GM19043 (cell line): ENCODE results near the gene FAM163B.

ENCODE experiments used
- ATAC-seq: cut with Tn5 transposase; IDR thresholded peaks from one replicate; pipeline ENCODE4 v1.9.1; 2021; ENCODE audit warnings: low read depth; ENCODE audit not compliant: unreplicated experiment

FAM163B gene

DNA sequence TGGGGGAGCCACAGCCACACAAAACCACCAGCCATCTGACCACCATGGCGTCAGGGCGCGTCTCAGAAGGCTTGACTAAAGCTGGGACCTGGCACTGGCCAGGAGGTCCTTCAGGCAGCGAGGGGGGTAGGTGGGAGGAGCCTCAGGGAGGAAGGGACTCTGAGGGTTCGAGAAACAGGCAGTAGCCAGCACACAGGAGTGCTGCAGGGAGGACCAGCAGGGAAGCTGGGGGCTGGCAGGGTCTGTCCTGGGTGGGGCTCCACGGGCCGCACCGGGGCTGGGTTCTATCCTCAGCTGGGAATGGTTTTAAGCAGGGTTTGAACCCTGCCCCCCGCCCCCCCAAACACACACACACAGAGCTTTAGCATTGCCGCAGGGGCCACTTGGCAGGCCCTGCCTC, 7.4 kb downstream of the FAM163B start:
- ATAC-seq = no peak

DNA sequence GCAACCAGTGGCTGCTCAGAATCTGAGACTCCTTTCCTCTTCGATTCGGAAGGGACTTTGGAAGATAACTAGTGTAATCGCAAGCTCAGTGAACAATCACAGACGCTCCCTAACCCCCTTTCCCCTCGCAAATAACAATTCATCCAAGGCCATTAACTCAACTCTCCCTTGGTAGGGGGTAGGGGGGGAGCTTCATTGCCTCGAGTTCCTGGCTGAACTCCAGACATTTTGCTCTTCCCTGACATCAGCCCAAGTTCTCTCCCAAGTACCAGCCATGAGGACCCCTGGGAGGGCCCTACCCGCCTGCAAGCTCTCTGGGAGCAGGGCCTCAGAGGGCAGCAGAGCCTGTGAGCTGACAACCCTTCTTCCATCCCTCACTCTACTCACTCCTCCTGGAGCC, 8.4 kb downstream of the FAM163B start:
- ATAC-seq = no peak

DNA sequence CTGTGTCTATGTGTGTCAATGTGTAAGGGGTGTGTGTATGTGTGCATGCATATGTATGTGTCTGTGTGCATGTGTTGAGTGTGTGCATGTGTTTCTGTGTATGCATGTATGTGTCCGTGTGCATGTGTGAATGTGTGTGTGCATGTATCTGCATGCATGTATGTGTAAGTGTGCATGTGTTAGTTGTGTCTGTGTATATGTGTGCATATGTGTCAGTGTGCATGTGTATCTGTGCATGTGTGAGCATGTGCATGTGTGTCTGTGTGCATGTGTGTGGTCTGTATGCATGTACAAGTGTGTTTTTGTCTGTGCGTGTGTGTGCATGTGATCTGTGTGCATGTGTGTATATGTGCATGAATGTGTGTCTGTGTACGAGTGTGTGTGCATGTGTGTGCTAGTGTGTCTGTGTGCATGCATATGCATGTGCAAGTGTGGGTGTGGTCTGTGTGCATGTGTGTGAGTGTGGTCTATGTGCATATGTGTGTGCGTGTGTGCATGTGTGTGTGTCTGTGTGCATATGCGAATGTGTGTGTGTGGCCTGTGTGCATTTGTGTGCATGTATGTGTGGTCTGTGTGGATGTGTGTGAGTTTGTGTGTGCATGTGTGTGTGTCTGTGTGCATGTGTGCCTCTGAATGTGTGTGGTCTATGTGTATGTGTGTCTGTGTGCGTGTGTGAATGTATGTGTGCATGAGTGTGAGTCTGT, 9.6 kb downstream of the FAM163B start:
- no peak for ATAC-seq

DNA sequence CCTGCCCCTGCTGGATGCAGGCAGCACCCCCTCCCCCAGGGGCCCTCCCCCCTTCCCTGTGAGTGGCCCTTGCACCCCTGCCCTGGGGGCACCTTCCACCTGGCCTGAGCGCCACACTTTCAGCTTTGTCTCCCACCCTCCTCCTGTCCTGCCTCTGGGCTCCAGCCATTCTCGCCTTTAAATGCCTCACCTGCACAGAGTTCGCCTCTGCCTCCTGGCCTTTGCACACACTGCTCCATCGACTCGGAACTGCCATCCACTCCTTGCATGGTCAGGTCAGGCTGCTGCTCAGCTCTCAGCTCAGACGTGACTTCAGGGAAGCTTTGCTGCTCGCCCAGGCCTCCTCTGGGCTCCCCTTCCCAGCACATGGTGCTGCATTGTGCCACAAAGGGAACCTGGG, 10.2 kb downstream of the FAM163B start:
- no peak for ATAC-seq

DNA sequence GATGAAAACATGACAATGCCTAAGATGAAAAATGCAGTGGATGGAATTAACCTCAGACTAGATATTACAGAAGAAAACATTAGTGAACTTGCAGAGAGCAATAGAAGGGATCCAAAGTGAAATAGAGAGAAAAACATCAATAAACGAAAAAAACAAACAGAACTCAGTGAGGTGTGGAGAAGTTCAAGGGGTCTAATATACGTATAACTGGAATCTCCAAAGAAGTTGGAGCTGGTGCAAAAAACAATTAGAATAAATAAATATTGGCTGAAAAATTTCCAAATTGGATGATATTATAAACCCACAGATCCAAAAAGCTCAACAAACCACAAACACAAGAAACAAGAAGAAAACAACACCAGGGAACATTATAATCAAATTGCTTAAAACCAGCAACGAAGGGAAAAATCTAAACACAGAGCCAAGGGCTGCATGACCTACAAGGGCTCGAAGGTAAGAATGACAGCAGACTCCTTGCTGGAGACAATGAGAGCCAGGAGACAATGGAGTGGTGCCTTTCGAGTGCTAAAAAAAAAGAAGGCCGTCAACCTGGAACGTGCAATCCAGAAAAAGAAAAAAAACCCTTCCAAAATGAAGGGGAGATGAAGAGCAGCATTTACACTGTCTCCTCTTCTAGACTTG, 11.8 kb downstream of the FAM163B start:
- ATAC-seq = no peak

DNA sequence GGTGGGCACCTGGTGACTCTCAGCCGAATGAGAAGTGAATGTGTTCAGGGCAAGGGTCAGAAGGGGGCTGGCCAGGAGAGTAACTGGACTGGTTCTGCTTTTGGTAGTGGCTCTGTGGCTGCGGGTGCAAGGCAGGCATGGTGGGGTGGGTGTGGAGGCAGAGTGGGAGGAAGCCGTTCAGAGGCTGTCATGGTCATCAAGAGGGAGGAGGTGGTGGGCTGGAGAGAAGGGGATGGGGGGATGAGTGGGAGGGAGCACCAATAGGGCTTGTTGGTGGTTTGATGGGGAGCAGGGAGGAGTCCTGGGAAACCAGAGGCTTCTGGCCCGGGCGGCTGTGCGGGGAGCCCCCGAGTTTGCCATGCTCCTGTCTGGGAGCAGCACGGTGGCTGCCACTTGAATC, 13.3 kb downstream of the FAM163B start:
- ATAC-seq = no peak

DNA sequence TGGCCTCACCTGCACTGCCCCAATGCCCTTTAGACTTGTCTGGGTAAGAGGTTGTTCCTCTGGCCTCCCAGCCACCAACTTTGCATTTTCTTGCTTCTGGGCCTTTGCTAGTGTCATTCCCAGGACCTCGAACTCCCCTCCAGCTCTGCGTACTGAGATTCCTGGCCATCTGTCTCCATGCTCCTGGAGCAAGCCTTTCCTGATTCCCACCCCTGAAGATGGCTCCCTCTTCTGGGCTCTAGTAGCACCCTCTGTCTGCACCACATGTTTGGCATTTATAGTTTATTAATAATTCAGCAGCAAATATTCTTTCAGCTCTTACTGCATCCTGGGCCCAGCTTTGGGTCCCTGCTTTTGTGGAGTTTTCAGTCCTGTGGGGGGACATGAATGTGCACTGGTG, 14.9 kb downstream of the FAM163B start:
- no peak for ATAC-seq

DNA sequence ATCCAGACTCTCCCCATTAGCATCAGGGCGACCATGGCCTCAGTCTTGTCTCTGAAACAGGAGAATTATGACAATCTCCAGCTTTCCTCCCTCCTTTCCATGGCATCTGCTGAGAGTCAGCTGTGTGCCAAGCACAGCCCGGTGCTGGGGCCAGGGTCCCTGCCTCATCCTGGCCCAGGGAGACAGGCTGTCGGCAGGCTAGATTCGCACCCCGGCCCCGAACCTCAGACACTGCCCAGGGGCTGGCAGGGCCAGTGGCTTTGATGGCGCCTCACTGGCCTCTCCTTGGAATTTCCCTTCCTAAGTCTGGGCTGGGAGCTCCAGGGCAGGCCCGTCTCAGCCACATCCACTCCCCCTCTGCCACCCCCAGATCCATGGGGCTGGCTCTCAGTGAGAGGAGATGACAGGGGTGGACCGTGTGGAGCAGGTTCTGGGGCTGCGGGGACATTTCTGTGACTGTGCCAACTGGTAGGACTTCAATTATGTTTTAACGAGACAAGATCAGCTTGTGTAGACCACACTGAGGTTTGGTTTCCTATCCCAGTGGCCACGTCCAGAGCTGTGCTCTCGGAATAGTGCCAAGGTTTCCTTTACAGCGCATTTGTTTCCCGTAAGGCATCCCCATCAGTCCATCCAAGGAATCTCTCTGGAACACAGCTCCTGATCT, 15.5 kb downstream of the FAM163B start:
- ATAC-seq = no peak

DNA sequence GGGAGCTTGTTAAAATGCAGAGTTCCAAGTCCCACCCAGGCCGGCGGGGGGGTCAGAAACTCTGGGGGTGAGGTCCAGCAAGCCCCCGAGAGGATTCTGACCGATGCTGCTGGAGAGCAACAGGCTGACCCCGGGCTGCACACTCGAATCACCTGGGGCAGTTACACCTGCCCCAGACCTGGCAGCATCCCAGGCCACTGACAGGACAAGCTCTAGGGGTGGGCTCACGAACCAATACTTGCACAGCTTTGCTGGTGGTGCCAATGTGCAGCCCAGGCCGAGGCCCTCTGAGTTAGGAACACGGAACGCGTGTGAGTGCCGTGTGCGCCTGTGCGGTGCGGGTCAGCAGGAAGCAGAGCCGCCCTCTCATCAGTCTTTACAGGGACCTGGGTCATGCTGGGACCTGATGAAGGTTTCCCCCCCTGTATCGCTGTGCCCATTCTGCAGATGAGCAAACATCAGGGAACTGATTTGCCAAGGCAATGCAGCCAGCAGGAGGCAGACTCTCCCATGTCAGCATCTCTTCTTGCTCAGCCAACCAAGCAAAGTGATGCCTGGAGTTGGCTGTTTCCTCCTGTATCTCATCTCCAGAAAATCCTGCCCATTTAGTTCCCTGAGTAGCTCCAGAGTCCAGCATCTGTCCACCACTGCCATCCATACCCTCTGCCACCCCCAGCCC, 16.3 kb downstream of the FAM163B start:
- ATAC-seq = no peak

DNA sequence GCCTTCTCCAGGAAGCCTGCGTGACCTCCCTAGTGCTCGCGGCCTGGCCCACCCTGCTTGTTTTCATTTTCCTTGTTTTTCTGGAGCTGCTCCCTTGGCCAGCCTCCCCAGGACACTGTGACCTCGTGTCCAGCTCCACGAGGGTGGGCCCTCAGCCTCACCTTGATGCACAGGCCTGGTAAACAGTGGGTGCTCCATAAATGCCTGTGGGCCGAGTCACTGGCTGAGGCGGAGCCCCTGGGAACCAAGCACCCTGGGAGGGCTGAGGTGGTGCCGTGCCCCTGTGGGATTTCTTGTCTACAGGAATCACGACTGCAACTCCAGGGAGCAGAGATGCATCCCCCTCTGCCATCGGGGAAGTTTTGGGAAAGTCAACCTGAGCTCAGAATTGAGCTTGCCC, 17.2 kb downstream of the FAM163B start:
- ATAC-seq = no peak

DNA sequence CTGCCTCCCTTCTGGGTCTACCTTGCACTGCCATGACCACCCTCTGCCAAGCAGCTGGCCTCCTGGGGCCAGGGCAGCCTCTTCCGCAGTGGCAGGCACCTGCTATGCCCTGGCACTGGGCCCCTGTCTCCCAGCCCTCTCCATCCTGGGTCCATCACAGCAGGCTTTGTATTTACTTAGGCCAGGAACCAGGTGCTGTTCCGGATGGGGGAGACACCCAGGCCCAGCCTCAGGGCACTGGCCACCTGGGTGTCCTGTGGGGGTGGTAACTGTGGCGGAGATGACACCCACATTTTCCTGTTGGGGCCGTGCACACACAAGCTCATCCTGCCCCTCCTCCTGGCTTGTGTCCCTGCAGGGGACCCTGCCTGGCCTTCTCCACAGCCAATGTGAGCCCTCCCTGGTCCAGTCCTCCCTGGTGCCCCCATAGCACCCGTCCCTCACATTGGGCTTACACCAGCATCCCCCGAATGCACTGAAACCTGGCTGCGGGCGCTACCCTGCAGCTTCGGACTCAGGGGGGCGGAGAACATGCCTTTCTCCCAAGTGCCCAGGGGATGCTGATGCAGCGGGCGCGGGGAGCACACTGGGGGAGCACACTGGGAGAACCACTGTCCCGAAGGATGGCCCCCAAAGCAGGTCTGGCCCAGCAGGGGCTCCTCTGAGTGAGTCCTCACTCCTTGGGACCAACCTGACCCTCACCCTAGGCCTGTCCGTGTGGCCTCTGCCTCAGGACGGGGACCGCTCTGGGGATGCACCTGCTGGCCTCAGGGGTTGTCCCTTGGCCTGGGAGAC, 17.9 kb downstream of the FAM163B start:
- ATAC-seq = no peak

DNA sequence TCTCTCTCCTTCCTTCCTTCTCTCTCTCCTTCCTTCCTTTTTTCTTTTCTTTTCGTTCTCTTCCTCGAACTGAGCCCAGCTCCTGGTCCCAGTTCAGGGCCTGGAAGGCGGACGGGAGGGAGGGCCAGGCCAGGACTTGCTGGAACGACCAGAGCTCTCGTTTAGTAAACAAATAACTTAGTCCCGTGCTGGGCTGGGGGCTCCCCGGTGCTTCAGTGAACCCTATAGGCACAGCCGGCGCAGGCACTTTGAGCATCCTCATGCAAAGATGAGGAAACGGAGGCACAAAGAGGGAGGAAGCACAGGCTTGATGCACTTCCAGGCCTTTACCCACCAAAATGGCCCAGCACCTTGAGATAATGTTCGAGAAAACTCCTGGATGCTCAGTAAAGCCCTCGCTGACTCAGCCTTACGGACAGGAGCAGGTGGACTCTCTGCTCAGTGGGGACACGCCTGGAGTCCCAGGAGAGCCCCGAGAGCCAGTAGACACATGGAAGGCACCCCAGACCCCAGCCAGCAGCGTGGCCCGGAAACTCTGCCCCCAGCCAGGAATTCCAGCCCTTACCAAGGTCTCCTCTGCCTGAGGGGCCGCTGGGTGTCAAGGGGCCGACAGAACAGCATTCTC, 18.8 kb downstream of the FAM163B start:
- no peak for ATAC-seq

DNA sequence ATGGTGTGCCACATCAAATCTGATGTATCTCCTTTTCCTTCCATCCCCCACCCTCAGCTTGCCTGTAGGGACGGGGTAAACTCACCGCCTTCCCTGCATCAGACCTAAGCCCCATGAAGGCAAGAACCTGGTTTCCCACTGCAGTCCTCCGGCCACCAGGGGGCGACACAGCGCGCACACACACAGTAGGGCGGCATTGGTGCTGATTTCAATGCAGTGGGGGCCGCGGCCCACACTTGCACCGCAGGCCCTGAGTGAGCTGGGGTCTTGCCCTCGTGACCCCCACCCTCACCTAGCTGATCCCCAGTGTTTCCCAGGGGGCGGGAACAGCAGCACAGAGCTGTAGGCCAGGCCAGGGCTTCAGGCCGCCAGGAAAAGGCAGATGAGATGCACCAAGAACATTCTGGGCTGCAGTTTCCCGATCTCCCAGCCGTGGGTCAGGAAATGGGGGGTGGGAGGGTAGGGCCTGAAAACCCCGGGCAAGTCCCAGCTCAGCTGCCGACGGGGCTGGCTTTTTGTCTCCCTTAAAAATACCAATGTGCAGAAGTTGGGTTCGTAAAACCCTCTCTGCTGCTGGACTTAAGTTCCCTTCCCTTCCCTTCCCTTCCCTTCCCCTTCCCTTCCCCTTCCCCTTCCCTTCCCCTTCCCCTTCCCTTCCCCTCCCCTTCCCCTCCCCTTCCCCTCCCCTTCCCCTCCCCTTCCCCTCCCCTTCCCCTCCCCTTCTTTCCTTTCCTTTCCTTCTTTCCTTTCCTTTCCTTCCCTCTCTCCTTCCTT, 19.5 kb downstream of the FAM163B start:
- no peak for ATAC-seq

DNA sequence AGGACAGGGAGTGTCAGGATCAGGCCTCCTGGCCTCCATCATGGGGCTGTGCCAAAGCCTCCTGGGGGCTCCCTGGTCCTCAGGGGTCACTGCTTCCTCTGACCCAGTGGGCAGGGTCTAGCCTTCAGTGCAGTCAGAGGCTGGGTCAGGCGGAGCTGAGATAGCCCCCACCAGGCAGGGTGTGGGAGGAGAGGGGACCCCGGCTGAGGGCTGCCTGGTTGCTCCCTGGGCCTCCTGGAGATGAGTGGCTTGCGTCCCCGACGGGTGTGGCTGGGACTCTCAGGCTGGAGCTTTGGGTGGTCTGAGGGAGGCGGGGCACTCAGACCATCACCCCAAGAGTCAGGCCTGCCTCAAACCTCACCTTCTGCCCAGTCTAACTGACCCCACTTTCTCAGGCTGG, 21.7 kb downstream of the FAM163B start:
- no peak for ATAC-seq

DNA sequence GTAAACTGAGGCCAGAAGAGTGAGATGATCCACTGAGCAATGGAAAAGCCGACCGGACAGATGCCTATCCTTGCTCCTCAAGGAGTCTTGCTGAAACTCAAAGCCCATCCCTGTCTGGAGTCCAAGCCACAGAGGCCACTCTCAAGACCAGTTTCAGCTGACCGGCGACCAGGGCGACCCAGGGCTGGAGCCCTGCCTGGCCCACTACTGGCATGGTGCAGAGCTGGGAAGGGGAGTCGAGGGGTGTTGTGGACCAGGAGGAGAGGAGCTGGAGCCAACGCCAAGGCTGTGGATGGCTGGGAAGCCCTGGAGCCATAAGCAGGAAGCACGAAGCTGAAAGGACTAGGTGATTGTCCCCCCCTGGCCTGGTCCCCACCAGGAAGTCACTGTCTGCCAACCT, 22.1 kb downstream of the FAM163B start:
- no peak for ATAC-seq

DNA sequence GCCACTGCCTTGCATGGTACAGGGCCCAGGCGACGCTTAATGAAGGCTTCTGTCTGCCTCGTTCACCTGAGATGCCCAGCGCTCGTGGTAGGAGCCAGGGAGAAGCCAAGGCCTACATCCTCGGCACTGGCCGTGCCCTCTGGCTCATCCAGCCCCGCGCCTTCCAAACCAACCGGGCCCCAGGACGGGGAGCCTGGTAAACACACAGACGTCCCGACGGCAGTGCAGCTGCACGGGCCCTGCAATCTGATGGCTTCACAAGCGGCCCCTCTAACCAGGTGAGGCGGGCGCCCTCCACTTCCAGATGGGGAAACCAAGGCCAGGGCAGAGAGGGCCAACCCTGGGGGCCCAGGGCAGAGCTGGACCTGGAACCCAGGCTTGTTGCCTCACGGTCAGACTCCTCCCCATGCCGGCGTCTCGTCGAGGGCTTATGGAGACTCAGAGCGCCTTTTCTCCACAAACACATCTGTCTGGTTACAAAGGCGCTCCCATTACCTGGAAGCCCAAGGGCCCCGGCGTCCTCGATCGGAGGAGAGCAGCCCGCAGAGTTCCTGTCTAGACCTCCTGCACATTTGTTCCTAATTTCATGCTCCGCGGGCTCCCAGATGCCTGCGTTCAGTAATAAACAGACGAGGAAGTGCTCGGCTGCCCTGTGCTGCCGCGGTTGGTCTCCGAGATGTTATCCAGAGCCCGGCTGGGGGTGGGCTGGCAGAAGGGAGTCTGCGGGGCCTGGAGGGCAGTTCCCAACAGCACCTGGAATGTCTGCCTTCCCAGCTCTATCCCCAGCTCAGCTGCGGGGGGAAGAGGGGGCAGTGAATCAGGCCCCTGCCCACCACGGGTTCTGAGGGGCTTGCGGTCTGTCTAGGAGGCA, 23.5 kb downstream of the FAM163B start:
- ATAC-seq = no peak

DNA sequence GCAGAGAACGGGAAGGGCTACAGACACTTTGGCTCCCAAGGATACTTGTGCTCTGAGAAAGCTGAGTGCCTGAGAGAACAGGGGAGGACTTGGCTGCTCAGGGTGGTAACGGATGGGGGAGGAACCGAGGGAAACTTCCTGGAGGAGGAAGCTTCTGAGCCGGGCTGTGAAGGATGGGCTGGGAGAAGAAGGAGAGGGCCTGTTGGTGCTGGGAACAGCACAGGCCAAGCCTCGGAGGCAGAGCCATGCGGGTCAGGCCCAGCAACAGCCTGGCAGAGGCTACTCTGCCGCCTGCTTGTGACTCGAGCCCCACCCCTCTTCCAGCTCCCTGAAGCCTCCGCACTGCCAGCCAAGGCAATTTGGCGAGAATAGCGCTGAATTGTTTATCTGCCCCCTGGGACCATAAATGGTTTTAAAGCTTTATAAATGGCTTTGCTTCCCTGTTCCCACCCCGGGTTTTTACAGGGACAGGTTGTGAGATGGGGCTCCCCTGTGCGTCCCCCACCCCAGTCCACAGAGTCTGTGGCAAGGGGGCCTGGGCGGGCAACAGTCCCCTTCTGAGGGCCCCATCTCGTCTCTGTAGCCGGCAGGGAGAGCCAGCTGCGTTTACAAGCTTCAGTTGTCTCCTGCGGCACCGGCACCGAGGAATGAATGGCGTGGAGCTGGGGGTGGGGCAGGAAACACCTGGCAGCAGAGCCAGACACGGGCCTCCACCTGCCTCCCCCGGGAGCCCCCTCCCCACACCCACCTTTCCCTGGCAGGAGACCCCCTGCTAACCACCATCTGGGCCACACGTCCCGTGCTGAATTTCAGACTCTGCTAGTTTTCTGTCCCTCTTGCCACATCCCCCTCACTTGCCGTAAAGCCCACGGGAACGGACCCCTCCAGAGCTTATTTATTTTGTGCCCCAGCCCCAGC, 24.4 kb downstream of the FAM163B start:
- ATAC-seq = no peak

DNA sequence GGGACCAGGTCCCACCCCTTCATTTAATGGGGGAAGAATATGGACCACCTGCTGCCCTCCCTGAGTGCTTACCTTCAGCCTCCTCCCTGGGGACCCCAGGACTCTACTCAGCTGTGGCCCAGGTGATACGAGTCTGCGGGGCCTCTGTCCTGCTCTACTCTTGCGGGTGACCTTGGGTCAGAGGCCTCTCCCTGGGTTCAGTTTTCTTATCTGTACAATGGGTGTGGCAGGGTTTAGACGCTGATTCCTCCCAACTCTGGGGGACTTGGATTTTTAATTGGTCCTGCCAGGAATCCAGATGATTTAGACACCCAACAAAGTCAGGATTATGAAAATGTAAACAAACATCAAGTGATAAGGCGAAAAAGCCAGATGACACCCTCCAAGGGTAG, 25.0 kb downstream of the FAM163B start:
- ATAC-seq = no peak
